Stimulated activated CD4-positive, alpha-beta T cell treated with anti-CD3 and anti-CD28 coated beads, Interleukin-2, amount 100 ng/mL, for 48 hours (primary cell): ENCODE measurements around the gene ARHGAP12.
"Not testable (repeated sequence)": the region's sequence is repeated elsewhere in the genome, so short reads cannot be mapped to it uniquely, and the experiment has no call there.

ENCODE experiments used
- DNase-seq, 2 donors: peaks; one replicate each; pipeline ENCODE4 v3.0.0-alpha.2; 2020

The ARHGAP12 gene

DNA sequence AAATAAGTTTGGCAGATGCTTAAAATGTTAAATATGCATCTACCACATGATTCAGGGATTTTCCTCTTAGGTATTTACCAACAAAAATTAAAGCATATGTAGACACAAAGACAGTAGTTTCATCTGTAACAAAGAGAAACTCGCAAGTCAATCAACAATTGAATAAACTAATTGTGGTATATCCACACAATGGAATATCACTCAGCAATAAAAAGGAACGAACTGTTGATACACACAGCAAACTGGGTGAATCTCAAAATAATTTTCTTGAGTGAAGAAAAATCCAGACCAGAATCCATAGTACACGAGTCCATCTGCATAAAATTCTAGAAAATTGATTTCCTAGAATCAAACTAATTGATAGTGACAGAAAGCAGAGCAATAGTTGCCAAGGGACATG is 5.2 kb downstream of the ARHGAP12 start:
- no peak for DNase-seq

DNA sequence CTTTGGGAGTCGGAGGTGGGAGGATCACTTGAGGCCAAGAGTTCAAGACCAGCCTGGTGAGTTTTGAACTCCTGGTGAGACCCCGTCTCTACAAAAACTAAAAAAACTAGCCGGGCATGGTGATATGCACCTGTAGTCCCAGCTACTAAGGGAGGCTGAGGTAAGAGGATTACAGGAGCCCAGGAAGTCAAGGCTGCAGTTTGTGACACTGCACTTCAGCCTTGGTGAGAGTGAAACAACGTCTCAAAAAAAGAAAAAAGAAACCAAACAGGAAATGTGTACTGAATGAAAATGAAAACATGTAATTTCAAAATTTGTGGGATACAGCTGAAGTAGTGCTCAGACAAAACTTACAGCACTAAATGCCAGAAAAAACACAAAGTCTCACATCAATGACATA is 7.6 kb downstream of the ARHGAP12 start:
- DNase-seq: no peak

DNA sequence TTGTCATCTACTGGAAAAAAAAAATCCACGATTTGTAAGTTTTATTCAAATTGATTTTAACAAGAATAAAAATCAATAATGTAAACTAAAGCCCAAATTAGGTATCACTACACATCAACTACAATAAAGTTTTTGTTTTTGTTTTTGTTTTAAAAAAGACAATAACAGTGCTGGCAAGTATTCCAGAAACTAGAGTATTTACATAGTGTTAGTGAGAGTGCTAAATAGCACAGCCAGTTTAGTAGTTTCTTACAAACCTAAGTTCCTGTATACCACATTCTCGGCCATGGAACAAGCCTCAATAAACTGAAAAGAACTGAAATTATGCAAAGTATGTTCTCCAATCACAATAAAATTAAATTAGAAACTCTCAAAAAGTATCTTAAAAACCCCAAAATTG is 8.1 kb downstream of the ARHGAP12 start:
- DNase-seq: no peak

DNA sequence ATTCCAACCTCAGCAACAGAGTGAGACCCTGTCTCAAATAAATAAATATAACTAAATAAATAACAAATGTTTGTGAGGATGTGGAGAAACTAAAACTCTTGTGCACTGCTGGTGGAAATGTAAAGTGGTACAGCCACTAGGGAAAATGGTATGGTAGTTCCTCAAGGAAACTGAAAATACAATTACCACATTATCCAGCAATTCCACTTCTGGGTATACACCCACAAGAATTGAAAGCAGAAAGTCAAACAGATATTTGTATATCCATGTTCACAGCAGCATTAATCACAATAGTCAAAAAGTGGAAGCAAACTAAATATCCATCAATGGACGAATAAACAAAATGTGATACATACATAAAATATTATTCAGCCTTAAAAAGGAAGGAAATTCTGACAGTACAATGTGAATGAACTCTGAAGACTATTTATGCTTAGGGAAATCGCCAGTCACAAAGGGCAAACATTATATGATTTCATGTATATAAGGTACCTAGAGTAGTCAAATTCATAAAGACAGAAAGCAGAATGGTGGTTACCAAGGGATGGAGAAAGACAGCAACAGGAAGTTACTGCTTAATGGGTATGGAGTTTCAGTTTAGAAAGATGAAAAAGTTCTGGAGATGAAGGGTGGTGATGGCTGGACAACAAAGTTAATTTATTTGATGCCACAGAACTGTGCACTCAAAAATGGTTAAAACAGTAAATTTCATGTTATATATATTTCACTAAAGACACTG is 9.8 kb downstream of the ARHGAP12 start:
- DNase-seq: no peak

DNA sequence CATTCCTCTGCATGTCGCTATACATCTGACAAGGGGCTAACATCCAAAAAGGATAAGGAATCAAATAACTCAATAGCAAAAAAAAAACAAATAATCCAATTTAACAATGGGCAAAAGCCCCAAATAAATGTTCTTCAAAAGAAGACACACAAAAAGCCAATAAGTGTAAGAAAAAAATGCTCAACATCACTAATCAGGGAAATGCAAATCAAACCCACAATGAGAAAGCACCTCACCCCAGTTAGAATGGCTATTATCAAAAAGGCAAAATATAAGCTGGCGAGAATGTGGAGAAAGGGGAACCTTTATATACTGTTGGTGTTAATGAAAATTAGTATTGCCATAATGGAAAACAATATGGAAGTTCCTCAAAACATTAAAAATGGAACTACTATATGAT is 14.3 kb downstream of the ARHGAP12 start:
- DNase-seq: no peak

DNA sequence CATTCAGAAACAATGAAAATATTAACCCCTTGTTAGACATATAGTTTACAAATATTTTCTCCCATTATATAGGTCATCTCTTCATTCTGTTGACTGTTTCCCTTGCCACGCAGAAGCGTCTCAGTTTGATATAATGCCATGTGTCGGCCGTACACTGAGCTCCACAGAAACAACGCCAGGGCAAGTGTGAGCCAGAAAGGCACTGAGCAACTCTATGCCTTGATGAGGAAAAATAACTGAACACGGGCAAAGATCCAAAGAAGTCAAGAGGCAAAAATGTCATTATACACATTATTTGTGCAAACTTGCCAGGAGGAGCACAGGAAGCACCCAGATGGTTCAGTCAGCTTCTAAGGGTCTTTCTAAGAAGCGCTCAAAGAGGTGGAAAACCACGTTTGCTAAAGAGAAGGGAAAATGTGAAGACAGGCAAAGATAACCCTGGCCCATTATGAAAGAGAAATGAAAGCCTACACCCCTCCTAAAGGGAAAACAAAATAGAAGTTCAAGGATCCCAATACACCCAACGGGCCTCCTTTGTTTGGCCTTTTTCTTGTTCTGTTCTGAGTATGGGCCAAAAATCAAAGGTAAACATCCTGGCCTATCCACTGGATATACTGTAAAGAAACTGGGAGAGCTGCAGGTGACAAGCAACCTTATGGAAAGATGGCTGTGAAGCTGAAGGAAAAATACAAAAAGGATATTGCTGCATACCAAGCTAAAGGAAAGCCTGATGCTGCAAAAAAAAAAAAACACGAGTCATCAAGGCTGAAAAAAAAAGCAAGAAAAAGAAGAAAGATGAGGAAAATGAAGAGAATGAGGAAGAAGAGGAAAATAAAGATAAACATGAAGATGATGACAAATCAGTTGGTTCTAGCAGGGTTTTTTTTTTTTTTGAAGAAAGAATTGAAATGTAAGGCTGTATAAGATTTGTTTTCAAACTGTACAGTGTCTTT is 15.5 kb downstream of the ARHGAP12 start:
- no peak for DNase-seq

DNA sequence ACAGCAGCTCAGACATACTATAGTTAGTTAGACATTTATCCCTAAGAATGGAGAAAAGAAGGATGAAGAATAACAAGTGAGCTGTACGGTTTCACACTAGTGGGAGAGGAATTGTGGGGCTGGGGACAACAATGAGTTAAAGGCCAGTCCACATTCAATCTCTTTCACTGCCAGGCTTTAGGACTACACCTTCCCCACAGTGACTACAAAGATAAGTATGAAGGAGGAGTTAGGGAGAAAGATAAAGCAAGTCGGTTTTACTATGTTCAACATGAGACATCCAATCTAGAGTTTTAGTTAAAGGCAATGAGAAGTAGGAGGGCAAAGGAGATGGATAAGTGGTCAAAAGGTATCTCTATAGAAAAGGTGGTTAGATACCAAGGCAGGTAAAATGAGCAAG is 16.3 kb downstream of the ARHGAP12 start:
- DNase-seq: no peak

DNA sequence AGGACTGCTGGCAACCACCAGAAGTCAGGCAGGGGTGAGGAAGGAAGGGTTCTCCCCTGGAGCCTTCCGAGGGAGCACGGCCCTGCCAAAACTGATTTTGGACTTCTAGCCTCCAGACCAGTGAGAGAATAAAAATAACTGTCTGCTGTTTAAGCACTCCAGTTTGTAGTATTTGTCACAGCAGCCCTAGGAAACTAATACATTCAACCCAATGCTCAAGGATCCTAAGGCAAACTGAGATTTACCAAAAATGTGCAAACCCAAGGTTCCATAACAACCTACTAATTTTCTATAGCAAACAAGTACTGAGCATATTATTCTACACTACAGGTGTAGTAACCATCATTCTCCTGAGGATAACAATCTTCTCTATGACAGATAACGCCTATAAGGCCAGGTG is 18.6 kb downstream of the ARHGAP12 start:
- no peak for DNase-seq

DNA sequence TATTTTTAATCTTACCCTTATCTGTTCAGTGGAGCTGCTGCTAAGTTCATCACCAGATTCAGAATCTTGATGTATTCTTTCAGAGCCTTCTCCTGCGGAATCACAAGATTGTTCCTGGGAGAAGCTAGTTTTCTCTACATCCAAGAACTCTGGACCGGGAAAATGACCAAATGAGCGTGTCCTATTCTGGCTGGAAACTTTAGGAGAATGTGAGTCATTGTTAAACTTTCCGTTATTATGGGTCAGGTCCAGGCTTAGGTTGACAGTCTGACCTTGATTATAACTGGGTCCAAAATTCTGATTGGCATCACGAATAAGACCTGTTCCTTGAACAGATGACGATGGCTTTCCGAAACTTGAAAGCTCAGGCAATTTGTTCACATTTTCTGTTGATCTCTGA is 20.5 kb downstream of the ARHGAP12 start:
- no peak for DNase-seq

DNA sequence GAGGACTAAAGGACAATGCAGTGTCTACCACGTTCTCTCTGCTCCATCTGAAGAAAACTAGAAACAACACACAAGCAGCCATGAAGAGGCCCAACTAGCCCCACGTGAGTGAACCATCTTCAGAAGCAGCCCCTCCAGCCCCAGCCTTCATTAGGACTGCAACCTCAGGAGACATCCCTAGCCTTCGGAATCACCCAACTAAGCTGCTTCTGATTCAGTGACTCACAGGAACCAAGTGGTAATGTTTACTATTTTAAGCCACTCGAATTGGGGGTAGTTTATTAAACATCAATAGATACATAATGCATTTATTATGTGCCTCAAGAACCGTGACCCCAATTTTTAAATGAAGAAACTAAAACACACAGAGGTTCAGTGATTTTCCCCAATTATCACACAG is 22.6 kb downstream of the ARHGAP12 start:
- DNase-seq: no peak

DNA sequence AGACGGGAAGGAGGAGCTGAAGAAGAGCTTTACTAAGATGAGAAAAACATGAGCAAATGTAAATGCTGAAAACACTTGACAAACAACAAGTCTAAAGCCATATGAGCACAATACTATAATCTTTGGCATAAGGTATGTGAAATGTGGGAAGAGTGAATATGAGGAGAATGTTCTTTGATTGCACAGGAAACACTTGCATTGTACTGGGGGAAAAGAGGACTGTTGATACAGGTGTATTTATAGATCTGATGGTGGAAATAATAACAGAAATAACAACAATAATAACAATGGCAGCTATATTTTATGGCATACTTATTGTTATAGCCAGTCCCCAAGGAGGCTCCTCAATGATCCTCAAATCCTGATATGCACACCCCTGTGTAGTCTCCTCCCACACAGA is 23.0 kb downstream of the ARHGAP12 start:
- no peak for DNase-seq

DNA sequence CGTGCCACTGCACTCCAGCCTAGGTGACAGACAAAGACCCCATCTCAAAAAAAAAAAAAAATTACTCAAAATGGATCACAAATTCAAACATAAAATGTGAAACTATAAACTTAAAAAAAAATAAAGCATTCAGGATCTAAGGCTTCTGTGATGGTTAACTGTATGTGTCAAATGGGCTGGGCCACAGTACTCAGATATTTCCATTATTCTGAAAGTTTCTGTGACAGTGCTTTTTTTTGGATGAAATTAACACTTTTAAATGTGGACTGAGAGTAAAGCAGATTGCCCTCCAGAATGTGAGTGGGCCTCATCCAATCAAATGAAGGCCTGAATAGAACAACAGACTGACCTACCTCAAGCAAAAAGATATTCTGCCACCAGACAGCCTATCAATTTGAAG is 26.0 kb downstream of the ARHGAP12 start:
- no peak for DNase-seq

DNA sequence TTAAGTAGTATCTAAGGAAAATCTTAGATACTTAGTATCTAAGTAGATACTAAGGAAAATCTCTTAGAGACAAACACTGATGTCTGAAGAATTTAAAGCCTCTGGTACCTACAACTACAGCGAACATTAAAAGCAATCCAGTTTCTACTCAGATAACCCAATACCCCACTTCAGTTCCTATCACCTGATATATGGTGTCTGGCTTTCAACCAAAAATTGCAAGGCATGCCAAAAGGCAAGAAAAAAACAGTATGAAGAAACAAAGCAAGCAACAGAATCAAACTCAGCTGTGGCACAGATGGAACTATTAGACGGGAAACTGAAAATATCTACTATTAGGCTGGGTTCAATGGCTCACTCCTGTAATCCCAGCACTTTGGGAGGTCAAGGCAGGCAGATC is 31.1 kb downstream of the ARHGAP12 start:
- DNase-seq: no peak

DNA sequence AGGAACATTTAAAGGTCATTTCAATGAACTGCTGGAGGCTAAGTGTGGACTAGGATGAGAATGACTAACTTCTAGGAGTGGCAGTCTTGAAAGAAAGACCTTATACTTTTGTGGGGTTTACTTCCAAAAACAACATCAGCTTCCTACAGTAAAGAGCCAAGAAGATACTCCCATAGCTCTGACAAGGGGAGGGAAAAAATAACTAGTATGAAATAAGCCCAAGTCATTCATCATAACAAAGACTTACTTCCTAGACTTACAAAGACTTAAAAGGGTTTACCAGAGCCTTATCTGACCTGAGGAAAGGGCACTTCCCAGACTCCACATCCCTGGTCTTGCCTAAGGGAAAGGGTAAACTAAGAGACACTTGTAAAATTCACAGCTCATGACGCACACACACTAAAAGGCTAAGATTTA is 31.7 kb downstream of the ARHGAP12 start:
- DNase-seq: no peak

DNA sequence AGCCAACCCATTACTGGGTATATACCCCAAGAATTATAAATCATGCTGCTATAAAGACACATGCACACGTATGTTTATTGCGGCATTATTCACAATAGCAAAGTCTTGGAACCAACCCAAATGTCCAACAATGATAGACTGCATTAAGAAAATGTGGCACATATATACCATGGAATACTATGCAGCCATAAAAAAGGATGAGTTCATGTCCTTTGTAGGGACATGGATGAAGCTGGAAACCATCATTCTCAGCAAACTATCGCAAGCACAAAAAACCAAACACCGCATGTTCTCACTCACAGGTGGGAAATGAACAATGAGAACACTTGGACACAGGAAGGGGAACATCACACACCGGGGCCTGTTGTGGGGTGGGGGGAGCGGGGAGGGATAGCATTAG is 32.9 kb downstream of the ARHGAP12 start:
- DNase-seq: not testable (repeated sequence)

DNA sequence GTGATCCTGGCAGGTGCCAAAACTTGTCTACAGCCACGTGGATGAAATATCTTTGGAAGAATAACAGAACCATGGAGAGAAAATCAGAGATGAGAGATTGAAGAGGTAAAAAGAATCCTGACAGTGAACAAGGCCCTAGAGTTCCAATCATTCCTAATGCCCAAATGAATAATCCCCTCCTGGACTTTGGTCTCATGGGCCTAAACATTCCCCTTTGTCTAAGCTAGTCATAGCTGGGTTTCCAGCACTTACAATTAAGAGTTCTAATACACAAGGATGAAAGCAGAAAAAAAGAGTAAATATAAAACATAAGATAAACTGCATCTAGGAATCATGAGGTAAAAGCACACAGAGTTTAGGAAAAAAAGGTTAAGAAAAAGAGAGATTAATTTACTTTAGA is 40.2 kb downstream of the ARHGAP12 start:
- DNase-seq: no peak

DNA sequence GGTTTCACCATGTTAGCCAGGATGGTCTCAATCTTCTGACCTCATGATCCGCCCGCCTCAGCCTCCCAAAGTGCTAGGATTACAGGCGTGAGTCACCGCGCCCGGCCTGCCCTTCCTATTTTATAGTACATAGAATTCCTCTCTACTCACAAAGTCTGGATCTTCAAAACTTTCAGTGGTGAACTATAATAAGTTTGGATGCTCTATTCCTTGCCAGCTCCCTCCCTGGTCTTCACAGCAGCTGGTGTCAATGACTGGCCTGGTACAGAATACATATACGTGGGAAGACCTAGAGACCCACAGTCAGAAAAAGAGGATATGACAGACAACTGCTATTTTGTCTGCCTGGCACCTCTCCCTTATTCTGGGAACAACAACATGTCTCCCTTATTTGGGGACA is 40.8 kb downstream of the ARHGAP12 start:
- DNase-seq: no peak

DNA sequence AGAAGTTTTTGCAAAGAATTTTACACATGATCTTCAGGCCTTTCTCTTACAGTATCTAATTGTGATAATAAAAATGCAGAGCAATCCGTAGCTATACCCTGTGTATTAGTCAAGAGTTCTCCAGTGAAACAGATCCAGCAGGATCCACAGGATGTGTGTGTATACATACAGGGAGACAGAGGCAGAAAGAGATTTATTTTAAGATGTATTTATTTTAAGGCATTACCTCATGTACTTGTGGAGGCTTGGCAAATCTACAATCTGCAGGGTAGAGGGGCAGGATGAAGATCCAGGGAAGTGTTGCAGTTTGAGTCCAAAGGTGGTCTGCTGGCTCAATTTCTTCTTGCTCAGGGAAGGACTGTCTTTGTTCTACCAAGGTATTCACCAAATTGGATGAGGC is 41.7 kb downstream of the ARHGAP12 start:
- no peak for DNase-seq

DNA sequence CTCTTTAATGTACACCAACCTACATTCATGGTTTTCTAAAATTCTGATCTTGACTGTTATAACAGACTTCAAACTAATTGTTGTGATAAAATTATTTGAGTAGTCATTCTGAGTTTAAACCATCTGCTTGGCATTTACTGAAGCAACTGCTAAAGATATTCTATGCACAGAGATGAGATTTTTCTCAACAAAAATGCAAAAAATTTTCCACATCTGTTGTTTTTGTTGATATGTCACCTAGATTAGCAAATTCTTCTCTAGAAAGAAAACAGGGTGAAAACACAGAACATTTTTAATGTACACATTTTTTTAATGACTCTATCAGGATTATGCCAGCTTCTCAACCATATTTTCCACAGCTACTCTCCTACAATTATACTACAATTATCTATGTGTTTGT is 42.7 kb downstream of the ARHGAP12 start:
- no peak for DNase-seq

DNA sequence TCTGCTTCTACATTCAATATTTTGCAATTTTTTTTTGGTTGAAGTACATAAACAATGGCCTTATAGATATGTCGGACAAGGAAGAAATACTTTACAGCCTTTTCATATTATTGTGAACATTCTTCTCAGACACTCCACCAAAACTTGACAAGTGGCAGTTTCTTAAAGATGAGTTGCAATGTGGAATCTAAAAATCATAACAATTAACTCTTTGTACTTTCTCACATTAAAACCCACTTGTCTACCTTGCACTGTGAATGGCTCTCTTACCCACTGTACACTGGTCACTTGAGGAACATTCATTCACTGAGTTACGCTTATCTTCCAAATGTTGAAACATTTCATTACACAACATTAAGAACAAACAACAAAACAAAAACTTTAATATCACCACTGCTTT is 44.2 kb downstream of the ARHGAP12 start:
- DNase-seq: no peak

DNA sequence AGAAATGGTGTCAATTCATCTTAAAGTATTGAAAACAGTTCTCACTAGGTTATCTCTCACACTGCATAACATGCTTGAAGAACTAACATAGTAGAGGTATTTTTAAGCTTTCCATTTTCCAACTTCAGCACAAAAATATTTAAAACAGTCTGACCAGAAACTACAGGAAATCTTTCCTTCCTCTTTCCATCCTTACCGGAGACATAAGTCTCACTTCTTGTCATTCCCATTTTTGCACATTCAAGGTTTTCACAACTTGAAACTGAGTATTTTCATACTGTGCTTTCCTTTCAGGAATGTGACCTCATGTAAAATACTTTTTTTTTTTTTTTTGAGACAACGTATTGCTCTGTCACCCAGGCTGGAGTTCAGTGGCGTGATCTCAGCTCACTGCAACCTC is 45.2 kb downstream of the ARHGAP12 start:
- DNase-seq: no peak

DNA sequence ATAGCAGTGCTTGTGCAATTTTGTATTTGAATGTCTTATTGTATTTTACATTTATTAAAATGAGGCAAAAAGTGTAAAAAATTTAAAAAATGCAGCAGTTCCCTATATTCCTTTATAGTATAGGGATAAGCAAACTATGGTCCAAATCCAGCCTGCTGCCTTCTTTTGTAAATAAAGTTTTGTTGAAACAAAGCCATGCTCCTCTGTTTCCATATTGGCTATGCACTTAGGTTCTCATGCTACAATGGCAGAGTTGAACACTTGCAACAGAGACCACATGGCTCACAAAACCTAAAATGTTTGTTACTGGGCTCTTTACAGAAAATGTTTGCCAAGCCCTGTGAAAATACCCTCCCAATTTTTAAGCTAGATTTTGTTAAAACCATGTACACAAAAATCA is 50.1 kb downstream of the ARHGAP12 start:
- no peak for DNase-seq

DNA sequence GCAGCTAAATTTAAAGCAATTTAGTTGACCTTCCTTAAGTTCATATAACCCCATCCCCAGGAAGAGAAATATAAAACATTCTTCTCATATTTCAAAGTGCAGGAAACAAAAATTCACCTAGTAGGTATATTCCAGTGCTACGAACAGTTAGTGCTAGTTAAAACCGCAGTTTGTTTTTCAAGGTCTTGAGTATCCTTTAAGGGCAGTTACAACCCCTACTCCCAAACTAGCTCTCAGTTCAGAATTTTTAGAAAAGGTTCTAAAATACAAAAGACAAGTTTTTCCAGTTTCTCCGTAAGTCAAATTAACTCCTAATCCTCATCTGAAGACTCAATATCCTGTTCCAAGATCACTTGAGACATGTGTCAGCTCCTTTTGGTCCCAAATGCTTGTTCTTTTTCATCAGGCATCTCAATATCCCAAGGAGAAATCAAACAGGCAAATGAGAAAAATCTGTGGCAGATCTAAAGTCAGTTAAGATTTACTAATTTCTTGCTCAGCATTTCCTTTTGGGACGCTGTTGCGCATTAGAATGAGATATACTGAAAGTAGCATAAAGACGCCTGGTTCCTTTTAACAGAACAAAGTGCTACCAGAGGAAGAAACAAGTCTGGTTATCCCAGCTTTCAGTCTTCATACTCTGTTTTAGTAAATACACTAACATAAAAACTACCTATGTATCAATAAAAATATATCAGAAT is 51.8 kb downstream of the ARHGAP12 start:
- no peak for DNase-seq

DNA sequence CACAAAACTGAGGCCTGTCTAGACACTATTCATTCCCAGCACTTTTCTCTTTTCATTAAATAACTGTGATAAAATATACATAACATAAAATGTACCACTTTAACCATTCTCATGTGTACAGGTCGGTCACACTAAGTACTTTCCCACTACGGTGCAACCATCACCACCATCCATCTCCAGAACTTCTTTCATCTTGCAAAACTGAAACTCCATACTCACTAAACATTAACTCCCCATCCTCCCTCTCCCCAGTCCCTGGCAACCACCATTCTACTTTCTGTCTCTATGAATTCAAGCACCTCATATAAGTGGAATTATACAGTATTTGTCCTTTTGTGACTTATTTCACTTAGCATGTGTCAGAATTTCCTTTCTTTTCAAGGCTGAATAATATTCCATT is 53.0 kb downstream of the ARHGAP12 start:
- DNase-seq: no peak
